HG03108 (cell line): ENCODE measurements around the gene GJB1.
"Not testable (repeated sequence)": the region's sequence is repeated elsewhere in the genome, so short reads cannot be mapped to it uniquely, and the experiment has no call there.

Experiments used
- ATAC-seq: cut with Tn5 transposase; IDR thresholded peaks from one replicate; pipeline ENCODE4 v1.9.1; 2021; ENCODE audit warnings: moderate library complexity; ENCODE audit not compliant: unreplicated experiment

Gene GJB1

DNA sequence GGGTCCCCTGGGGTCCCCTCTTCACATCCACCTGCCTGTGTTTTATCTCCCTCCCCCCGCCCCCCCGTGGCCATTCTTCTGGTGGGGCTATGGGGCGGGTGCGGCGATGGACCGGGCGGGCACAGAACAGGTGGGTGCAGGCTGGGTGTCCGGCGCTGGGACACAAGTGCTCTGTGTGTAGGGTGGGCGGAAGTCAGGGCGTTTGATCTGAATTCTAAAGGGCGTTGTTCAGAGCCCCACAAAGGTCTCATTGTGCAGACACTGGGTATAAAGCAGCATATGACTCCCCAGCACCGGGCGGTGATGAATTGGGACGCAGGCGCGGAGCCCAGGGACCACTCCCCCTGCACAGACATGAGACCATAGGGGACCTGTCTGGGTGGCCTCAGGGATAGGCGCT, at the start of gene GJB1:
Gene GJB1 (plus strand): TSS at position 296 of the 400 bp plus-strand sequence. CDS start 484 bp downstream, outside the sequence.
- ATAC-seq = no peak

- no peak for ATAC-seq
These were observed 49.6 kb upstream of the GJB1 start for GRCh38 chrX:71173440-71173839.

DNA sequence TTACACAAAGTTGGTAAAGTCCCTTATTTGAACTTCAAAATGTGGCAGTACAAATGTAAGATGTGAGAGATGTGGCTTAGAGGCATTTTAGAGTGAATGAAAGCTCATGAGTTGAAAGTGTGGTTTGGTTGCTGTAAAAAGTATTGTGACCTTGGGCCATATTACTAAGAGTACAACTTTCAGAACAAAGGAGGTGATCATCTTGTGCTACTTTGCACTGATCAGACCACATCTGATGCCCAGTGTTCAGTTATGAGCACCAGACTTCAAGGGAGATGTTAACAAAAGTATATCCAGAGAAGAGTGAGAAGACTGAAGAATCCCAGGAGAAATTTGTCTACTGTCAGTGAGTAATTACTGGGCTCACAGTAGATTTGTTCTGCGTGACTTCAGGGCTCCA, 48.2 kb upstream of the GJB1 start:
- ATAC-seq = no peak

DNA sequence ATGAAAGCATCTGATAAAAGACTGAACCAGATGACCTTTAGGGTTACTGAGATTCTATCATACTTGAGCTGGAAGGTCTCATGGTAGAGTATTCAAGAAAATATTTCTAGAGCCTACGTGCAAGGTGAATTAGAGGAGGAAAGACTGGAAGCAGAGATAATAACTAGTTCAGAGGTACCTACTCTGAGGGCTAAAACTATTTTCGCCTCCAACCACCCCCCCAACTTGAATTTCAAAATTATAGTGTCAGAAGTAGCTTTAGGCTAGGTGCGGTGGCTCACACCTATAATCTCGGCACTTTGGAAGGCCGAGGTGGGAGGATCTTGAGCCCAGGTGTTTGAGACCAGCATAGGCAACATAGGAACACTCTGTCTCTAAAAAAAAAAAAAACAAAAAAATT, 47.5 kb upstream of the GJB1 start:
- ATAC-seq = no peak

GRCh38 chrX:71177327-71177726, 45.7 kb upstream of the GJB1 start:
- ATAC-seq = no peak

- ATAC-seq = no peak
These were observed 44.1 kb upstream of the GJB1 start for GRCh38 chrX:71178908-71179307.

GRCh38 chrX:71180579-71181265, 42.3 kb upstream of the GJB1 start:
- ATAC-seq = not testable (repeated sequence)

GRCh38 chrX:71181558-71181909, 41.5 kb upstream of the GJB1 start:
- peak; percentile 30 for ATAC-seq

GRCh38 chrX:71181910-71182799, 40.9 kb upstream of the GJB1 start:
- peak; percentile 83 for ATAC-seq

- no peak for ATAC-seq
These were observed 40.2 kb upstream of the GJB1 start for GRCh38 chrX:71182871-71183270.

GRCh38 chrX:71183341-71183740, 39.7 kb upstream of the GJB1 start:
- ATAC-seq = no peak

DNA sequence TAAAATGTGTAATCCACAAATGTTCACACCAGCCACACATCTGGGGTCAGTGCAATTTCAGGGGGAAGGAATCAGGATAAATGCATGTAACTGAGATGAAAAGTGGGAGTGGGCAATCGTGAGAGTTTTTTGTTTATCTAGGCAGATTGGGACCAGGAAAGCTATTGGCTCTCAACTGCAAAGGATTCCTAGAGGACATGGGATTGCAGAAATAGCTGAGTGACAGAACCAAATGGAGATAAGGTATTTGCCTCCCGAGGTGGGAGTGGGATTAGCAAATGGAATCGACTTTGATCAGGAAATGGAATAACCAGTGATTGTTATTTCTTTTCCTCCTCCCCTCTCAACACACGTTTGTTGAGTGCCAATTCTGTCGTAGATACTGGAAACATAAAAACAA, 38.9 kb upstream of the GJB1 start:
- no peak for ATAC-seq

DNA sequence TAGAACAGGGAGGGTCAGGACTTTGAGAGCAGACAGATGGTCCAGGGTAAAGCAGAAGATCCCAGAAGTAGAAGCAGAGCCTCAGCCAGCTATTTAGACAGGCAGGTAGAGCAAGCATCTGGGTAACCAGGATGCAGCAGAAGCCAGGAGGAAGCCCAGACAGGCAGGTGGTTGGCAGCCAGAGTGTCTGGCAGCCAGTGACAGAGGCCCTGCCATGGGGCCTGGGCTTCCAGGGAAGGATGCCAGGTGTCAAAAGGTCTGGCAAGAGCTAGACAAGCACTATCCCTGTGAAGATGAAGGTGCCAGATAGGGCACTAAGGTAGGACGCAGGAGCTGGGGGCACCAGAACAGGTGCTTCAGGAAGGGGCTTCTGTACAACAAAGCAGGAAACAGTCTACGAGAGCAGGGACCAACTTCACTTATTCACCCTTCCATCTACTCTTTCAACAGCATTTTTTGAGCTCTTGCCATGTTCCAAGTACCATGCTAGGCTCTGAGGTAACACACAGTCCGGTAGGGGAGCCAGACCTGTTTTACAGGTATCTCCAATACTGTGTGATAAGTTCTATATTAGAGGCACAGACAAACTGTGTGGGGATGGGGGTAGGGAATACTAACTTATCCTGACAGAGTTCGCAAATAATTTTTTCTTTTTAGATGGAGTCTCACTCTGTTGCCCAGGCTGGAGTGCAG, 38.1 kb upstream of the GJB1 start:
- no peak for ATAC-seq

- ATAC-seq = no peak
These were observed 31.8 kb upstream of the GJB1 start for GRCh38 chrX:71191248-71191647.

- ATAC-seq = peak; percentile 48
These were observed 26.9 kb upstream of the GJB1 start for GRCh38 chrX:71195964-71196649.

DNA sequence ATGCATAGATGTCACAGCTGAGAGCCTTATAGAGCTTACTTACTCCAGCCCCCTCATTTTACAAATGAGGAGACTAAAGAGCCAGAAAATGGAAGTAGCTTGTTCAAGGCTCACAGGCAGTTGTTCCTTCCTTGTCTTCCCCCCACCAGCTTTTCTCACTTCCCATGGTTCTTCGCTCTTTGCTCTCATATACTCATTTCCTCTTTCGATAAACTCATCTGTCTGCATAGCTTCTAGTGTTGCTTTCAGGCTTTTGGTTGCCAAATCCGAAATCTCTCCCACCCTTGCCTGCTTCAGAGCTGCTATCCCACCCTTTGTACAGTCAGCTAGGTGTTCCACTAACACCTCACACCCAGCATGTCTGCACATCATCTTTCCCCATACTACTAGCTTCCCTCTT, 25.0 kb upstream of the GJB1 start:
- peak; percentile 73 for ATAC-seq

GRCh38 chrX:71199252-71200008, 23.6 kb upstream of the GJB1 start:
- ATAC-seq = no peak

GRCh38 chrX:71210816-71211215, 12.2 kb upstream of the GJB1 start:
- no peak for ATAC-seq

DNA sequence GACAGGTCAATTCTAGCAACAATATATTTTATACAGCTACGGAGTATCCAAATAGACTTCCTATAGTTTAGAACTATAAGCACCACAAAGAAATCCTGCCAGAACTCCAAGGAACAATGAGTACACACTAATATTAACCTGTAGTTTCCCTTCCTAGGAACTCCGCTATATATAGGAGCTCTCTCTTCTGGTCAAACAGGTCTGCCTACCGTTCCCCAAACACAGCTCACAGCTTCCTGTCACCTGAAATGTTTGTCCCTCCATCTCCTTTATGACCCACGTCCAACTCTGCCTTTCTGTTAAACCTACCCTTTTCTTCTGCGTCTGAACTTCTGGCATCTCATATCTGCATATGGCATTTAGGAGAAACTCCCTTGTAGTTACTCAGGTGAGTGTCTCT, 10.5 kb upstream of the GJB1 start:
- ATAC-seq = no peak

DNA sequence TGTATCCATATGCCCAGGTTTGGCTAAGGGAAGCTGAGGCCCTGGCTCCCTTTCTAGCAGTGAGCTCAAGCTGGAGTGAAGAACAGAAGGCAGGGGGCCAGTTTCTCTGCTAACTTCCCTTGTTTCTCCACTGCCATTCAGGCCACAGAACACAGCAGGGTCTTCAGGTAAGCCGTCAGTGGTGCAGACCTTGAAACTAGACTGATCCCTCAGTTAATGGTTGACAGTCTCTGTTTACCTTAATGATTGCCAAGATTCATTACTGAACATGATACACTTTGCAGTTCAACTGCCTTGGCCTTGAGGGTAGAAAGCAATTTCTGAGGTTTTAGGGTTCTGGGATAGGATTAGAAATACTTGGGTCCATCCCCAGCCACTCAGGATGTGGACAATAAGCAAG, 8.9 kb upstream of the GJB1 start:
- ATAC-seq = no peak
